Thyroid gland (tissue), 4 donors: Measurements from ENCODE around the gene DOK6. TPM values are rescaled to one million over a fixed set of nuclear protein-coding genes. Genes with fewer than 3 reads are reported as not detected.

ENCODE experiments used
- DNase-seq, 2 donors: peaks; one replicate each; pipeline ENCODE4 v3.0.0-alpha.2; 2019
- H3K27ac ChIP-seq, 3 donors: fragments of 200-600 bp; sonication (generic); 1 replicate in 2 of 3; 2 replicates in 1 of 3; pipeline ENCODE4 v1.5.1; 2016 to 2019; ENCODE audit warnings: mild to moderate bottlenecking in 1 of 3, moderate library complexity in 1 of 3
- H3K27me3 ChIP-seq: fragments of 200-600 bp; sonication (generic); one replicate; pipeline ENCODE4 v1.5.1; 2019
- H3K36me3 ChIP-seq, 2 donors: fragments of 200-600 bp; sonication (generic); one replicate each; pipeline ENCODE4 v1.5.1; 2016 to 2019
- H3K4me1 ChIP-seq, 2 donors: fragments of 200-600 bp; sonication (generic); one replicate each; pipeline ENCODE4 v1.5.1; 2017 to 2019
- H3K4me3 ChIP-seq, 3 donors: fragments of 200-600 bp; sonication (generic); replicated peaks in 1 of 3; 1 replicate in 2 of 3; 2 replicates in 1 of 3; pipeline ENCODE4 v1.5.1; 2016; ENCODE audit warnings: mild to moderate bottlenecking in 1 of 3
- H3K9me3 ChIP-seq: fragments of 200-600 bp; sonication (generic); one replicate; pipeline ENCODE4 v1.5.1; 2017
- CTCF ChIP-seq, 6 experiments: fragments of 200-600 bp in 3 of 6; fragments of 450-650 bp in 3 of 6; sonication (generic) in 3 of 6; IDR thresholded peaks; one replicate each; pipeline ENCODE4 v1.5.1; 2016 to 2019; ENCODE audit warnings: antibody characterized with exemption in 6 of 6, mild to moderate bottlenecking in 2 of 6, inconsistent platforms in 1 of 6, moderate library complexity in 1 of 6
- POLR2A ChIP-seq, 2 donors: fragments of 450-650 bp; IDR thresholded peaks; one replicate each; pipeline ENCODE4 v1.6.1; 2017; ENCODE audit warnings: antibody characterized with exemption in 2 of 2, mild to moderate bottlenecking in 2 of 2, moderate library complexity in 1 of 2
- WGBS, 2 donors: methylation state at CpG; one replicate each; pipeline ENCODE4 v1.1.5; 2017; 5-methylcytosine and 5-hydroxymethylcytosine counted together
- intact Hi-C: fragments of 100-400 bp; cut with DNase I; formaldehyde crosslinking; loops from one replicate; pipeline ENCODE4 v1.15.1; 2023
- total RNA-seq, 4 donors: library from RNA; depleted of rRNA; stranded (reverse); fragments of >200 nt; gene quantifications; one replicate each; pipeline ENCODE4 v1.2.3, GENCODE V29; 2016

DOK6 gene
- total RNA-seq, 4 donors from 2014 or later = 0.94 to 3.1 (median 2.5) TPM

DNA sequence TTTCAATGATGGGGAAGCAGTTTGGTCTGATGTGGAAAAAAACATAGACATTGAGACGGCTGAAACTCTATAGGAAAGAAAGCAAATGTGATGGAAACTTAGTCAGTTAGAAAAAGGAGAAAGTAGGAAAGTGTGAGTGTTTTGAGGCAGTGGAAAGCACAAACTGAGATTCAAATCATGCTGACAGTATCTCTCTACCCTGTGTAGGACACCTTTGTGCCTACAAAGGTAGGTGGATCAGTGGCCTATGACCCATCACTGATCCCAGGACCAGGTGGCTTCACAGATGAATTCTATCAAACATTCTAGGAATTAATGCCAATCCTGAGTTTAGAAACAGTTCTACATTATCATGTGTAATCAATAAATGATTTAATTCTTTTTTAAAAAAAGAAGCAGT, 489.9 kb downstream of the DOK6 start:
- H3K9me3 ChIP-seq = no peaks in the 10 kb centered on the region
- no peaks in the 10 kb centered on the region for H3K4me1 ChIP-seq
- no peak for DNase-seq
- no peaks in the 10 kb centered on the region for H3K27me3 ChIP-seq
- WGBS, 2 donors = 92 to 94% methylated on average over 1 of the region's 1 CpG
- intact Hi-C loops = no loop called here
- no peak overlapping the region for H3K4me3 ChIP-seq
- no peak for TF ChIP-seq CTCF (IDR thresholded peaks at IDR 0.05)
- H3K27ac ChIP-seq = no peak overlapping the region
- no peaks in the 10 kb centered on the region for H3K36me3 ChIP-seq

DNA sequence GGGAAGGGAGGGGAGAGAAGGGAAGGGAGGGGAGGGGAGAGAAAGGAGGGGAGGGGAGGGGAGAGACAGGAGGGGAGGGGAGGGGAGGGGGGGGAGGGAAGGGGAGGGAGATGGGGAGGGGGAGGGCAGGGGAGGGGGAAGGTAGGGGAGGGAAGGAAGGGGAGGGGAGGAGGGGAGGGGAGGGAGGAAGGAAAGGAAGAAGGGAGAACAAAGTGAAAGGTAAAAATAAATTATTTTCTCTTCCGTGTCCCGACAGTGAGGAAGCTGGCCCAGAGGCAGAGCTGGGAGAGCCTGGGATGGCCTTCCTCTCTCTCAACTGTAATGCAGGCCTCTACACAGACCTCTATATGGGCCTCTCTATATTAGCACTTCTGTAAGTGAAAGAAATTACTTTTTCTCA, 493.8 kb downstream of the DOK6 start:
- Histone ChIP-seq H3K27me3 (no peaks in the 10 kb centered on the region), H3K9me3 (no peaks in the 10 kb centered on the region), H3K27ac (no peak overlapping the region), H3K4me3 (no peak overlapping the region), H3K4me1 (no peaks in the 10 kb centered on the region), H3K36me3 (no peaks in the 10 kb centered on the region)
- WGBS, 2 donors = 89 to 97% methylated on average over 2 of the region's 2 CpGs
- TF ChIP-seq CTCF (IDR thresholded peaks at IDR 0.05) = no peak
- DNase-seq = no peak
- intact Hi-C loops = no loop called here

GRCh38 chr18:69895066-69896047, 494.7 kb downstream of the DOK6 start:
- WGBS, 2 donors = 88 to 92% methylated on average over 19 of the region's 19 CpGs
- TF ChIP-seq CTCF (IDR thresholded peaks at IDR 0.05) (no peak), POLR2A (IDR thresholded peaks at IDR 0.05) (no peak)
- Histone ChIP-seq H3K27ac (no peak overlapping the region), H3K27me3 (no peaks in the 10 kb centered on the region), H3K9me3 (no peaks in the 10 kb centered on the region), H3K36me3 (no peaks in the 10 kb centered on the region), H3K4me3 (no peak overlapping the region), H3K4me1 (no peaks in the 10 kb centered on the region)
- intact Hi-C loops = no loop called here
- no peak for DNase-seq

DNA sequence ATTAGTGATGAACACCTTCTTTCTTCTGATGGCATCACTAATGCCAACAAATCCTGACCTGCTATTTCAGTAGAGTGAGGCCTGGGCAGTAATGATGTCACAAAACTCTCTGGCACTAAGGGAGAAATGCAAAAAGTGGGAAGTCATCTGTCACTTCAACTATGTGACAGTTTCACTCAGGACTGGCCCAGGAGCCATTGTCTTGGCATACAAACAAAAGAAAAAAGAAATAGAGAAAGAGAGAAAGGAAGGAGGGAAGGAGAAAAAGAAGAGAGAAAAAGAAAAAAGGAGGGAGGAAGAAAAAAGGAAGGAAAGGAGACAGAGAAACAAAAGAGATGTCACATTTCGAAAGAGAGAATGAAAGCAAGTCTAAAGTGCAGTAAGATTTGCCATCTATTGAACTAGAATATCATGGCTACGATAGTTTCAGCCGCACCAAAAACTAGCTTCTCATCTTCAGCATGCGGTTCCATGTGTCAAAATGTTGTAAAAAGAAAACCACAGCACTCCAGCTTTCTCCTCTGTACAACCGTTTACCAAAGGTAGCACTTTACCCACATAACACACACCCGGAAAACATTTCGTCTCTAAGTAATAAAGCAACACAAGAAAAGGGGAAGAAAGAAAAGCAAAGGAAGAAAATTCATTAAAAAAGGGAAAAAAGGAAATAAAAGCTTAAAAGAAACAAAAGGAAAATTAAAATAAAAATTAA, 496.9 kb downstream of the DOK6 start:
- intact Hi-C loops = no loop called here
- DNase-seq = no peak
- H3K27me3 ChIP-seq = no peaks in the 10 kb centered on the region
- H3K27ac ChIP-seq = no peak overlapping the region
- no peak for TF ChIP-seq CTCF (IDR thresholded peaks at IDR 0.05)
- no peak for TF ChIP-seq POLR2A (IDR thresholded peaks at IDR 0.05)
- WGBS, 2 donors = 89 to 91% methylated on average over 7 of the region's 7 CpGs
- H3K4me3 ChIP-seq = no peak overlapping the region
- H3K9me3 ChIP-seq = no peaks in the 10 kb centered on the region
- H3K4me1 ChIP-seq = no peaks in the 10 kb centered on the region
- H3K36me3 ChIP-seq = no peaks in the 10 kb centered on the region
